OCI-M2 (cell line): ENCODE results near the gene ENHO.

ENCODE experiments used
- DNase-seq: peaks from one replicate; lab custom pipeline; 2025; ENCODE audit not compliant: unreplicated experiment; lab: John Stamatoyannopoulos, UW

ENHO gene

DNA sequence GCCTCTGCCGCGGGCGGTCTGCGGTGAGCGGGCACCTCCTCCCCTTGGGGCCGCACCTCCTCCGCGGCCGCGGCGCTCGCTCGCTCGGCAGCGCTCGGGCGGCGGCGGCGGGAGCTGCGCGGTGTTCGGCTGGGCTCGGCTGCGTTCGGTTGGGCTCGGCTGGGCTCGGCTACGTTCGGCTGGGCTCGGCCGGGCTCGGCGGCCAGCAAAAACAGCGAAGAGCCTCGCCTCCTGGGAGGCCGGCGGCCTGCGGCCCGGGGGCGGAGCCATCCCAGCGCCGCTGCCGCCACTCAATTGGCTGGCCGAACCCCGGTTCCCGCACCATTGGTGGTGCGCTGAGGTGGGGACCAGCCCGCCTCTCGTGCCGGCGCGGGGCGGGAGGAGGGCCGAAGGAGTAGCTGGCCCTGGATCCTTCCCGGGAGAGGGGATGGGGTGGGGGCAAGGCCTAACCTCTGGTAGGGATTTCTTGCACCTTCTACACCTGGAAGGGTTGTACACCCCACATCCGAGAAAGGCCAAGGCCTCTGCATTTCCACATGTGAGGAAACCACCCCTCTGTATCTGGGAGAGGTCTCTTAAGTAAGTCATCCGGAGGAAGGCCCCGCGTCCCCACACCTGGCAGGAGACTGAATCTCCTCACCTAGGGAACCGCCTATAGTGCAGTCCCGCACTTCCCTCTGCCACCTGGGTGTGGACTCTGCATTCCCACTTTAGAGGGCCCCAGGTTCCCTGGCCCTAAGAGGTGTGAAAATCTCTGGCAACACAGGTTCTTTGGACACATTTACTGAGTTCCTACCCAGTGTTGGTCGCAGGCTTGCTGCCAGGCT, at the start of gene ENHO:
Gene ENHO (minus strand): TSS at position 20 of the 827 bp plus-strand sequence. CDS start 1,295 bp downstream, outside the sequence.
- DNase-seq, result peak; percentile 22

DNA sequence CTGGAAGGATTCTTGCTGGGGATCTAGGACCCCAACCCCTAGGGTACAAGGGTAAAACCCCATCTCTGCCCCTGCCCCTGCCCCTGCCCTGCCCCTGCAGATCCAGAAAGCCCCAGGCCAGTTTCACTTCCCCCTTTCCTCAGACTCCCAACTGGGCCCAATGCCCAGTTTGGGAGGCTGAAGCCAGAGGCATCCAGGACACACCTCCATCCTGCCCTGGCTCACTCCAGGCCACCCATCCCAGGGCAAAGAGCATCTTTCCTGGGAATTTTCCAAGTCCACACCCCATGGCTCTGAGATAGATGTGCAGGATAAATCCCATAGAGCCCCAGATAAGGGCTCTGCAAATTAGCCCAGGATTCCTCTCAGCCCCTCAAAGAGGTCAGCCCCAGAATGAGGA, 49.3 kb upstream of the ENHO start:
- DNase-seq, result no peak

DNA sequence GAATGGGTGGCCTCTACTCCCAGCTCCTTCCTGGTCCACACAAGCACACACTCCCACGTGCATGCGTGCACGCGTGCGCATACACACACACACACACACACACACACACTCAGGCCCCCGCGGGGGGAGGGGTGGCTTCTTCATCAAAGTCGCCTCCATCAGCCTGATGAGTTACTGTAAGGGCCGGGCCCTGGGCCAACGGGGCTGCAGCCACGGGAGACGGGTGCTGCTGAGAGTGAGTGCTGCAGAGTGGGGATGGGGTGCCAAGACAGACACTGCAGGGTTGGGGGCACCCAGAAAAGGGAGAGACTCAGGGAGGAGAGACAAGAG, 48.7 kb upstream of the ENHO start:
- no peak for DNase-seq

DNA sequence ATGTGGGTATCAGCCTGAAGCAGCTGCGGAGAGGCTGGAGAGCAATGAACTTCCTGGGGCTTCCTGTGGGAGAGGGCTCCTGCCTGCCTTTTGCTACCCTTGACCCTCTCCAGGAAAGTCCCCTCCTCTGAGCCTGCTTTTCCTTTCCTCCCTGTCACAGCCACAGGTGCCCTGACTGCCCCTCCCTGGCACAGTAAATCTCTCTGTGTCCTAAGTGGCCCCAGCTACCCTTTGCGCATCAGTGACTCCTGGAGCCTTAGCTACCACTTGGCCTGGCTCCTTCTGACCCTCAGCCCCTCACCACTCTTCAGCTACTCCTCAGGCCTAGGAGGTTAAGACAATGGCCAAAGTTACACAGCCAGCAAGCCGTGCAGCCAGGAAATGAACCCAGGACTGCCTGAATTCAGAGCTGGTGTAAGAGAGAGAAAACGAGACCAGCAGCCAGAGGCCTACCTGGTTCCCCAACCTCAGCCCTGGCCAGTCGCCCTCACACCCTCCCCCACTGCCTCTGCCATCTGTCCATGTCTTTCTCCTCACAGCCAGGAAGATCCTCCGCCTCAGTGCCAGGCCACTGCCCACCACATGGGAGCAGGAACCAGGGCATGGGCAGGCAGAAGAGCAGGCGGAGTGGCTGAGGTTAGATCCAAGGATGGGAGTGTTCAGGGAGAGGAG, 48.2 kb upstream of the ENHO start:
- no peak for DNase-seq

DNA sequence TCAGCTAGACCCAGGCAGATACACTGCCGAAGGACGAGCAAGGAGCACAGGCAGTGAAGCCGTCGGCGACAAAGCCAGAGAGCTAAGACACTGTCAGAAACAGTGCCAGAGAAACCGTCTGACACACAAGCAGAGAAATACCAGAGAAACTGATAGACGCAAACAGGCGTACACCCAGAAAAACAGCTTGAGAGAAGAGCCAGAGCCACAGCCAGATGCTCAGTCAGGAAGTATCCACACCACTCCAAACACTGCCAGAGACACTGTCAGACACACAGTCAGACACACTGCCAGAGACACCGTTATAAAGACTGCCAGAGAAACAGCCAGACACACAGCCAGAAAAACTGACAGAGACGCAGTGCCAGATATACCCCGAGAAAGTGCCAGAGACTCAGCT, 47.6 kb upstream of the ENHO start:
- DNase-seq, result no peak

DNA sequence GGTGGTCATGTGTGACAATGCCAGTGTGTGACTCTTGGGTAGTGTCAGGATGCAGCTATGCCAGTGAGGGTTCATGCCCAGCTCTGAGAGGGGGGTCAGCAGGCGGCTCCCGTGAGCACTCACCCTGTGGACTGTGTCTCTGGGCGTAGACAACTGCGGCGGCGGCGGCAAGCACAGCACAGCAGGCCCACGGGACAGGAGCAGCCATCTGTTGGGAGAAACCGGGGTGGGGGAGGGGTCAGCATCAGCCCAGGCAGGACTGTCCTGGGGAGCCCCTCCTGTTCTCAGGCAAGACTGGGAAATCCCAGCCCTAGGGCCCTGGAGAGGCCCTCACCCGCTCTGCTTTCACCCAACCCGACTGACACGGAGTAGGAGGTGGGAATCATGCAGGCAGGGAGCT, 46.0 kb upstream of the ENHO start:
- no peak for DNase-seq

DNA sequence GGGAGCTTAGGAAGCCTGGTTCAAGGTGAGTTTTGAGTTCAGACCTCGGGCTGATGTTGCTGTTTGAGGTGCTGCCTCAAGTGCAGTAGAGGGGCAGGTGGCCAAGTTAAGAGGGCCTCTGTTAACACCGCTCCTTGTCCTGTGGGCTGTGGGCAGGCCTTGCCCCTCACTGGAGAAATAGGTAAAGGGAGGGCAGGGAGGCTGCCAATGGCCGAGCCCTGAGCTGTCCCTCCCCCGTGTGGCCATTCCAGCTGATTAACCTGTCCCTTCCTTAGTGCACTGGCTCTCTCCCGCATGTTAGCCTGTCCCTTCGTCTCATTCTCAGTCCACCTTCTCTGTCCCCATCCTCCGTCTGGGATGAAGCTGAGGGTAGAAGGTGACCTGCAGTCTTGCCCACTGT, 45.3 kb upstream of the ENHO start:
- no peak for DNase-seq

DNA sequence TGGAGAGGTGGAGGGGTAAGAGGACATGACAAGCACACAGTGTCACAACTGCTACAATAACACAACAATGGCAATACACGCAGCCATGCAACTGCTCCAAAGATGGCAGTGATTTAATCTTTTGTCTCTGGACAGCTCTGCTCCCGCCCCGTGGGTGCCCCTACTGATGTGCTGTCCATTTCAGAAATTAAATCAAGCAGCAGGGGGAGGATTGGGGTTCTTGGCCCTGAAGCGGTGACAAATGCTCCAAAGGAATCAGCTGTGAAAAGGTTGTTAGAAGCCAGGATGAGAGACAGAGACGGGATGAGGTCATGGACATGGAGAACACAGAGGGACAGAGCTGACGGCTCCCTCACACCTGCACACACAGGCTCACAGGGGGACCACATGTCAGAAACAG, 44.2 kb upstream of the ENHO start:
- no peak for DNase-seq

DNA sequence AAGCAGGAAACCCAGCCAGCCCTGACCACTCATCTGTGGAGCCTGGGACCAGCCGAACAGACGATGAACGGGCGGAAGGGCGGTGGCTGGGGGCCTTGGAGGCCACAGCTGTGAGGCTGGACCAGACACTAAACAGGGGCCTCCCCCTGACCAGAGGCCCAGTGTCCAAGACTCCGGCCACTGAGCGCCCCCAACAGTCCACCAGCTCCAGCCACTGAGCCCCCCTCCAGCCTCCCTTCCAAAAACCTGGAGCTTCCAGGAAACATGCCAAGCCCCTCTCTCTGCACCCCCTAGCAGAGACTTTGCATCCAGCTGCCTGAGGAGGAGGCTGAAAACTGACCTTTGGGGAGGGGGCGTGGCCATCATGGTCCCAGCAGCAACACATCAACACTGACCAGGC, 43.5 kb upstream of the ENHO start:
- no peak for DNase-seq

DNA sequence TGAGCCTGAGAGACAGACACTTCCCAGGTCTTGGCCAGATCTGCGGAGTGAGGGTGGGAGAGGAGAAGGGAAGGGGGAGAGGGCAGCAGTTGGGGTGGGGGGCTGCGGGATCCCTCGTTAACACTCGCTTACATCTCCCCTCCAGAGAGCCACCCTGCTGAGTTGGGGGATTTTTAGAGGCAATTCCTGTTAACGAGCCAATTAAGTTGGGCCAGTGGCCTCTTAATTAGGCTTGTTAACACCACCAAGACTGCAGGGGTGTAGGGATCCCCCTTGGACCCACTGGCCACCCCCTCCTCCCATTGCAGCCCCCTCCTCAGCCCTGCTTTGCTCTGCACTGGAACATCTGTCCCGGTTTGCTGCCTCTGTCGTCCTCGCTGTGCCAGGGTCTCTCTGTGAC, 43.1 kb upstream of the ENHO start:
- no peak for DNase-seq

DNA sequence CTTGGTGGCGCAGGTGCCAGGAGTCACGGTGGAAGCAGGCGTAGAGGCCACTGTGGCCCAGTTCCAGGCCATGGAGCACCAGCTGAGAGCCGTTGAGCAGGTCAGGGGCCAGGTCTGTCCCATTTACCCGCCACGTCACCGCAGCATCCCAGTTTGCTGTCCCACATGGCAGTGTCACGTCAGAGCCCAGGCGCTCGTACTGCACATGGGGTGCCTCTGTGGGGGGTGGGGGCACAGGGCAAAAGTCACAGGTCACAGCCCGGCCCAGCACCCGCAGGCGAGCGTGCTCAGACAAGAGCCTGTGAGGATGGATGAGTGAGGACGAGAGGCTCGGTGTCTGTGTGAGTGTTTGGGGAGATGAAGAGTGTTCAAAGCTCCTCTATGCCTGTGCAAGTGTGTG, 41.8 kb upstream of the ENHO start:
- DNase-seq, result no peak

DNA sequence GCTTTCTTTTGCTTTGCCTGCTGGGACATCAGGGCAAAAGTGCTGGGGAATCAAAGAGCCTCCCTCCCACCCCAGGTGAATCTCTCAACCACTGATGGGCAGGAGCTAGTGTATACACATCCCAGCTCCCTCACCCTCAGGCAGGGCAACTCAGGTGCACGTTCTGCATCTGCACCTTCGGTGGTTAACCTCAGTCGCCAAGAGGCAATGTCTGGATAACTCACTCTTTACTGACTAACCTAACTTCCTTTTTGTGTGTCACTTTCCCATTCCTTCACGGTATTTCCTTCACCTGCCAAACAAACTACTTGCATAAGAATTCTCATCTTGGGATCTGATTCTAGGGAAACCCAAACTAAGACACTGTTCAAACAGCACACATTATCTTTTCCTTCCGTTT, 40.5 kb upstream of the ENHO start:
- no peak for DNase-seq

DNA sequence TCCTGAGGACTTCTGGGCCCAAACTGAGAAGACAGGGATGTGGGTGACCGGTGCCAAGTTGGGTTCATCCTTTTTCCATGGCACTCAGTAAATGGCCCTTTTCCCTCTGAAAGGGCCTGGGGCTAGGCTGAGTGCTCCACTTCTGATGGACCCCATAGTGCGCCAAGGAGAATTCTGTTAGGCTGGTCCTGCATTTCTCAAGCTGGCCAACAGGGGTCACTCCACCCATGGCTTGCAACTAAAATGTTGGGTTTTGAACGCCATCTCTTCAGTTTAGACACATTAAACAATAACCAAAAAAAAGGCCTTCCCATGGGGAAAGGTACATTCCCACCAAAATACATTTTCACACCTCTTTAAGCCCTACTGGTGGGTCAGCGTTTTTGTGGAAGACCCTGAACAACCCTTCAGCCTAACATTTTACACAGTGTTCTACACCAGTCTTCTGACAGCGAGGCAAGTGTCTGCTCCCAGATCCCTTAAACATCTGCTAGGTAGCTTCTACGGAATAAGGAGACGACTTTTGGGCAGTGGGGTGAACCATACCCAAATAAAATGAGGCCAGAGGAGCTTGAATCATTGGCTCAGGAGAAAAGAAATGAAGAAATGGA, 39.5 kb upstream of the ENHO start:
- DNase-seq, result no peak

DNA sequence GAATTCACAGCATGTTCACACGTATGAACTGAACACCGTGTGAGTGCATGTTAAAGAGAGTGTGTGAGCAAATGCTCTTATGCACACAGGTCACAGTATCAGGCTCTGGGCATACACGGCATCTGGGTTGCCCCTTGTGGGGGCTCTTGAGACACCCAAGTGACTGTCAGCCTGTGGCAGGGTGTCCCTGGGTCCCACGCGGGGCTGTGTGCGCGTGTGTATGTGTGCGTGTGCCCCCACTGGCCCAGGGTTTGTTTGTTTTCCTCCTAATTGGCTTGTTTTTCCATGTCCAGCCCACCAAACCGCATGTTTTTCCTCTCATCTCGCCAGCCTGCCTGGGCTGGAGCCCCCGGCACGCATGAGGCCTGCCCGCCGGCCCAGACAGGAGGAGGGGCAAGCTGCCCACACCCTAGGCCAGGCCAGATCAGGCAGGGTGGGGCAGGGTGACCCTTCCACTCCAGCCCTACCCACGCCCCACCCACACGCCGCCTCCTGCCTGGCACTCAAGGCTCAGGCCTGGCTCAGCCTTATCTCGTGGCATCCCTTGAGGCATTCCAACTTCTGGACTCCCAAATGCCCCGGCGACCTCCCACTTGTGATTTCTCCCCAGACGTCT, 37.9 kb upstream of the ENHO start:
- DNase-seq, result no peak

DNA sequence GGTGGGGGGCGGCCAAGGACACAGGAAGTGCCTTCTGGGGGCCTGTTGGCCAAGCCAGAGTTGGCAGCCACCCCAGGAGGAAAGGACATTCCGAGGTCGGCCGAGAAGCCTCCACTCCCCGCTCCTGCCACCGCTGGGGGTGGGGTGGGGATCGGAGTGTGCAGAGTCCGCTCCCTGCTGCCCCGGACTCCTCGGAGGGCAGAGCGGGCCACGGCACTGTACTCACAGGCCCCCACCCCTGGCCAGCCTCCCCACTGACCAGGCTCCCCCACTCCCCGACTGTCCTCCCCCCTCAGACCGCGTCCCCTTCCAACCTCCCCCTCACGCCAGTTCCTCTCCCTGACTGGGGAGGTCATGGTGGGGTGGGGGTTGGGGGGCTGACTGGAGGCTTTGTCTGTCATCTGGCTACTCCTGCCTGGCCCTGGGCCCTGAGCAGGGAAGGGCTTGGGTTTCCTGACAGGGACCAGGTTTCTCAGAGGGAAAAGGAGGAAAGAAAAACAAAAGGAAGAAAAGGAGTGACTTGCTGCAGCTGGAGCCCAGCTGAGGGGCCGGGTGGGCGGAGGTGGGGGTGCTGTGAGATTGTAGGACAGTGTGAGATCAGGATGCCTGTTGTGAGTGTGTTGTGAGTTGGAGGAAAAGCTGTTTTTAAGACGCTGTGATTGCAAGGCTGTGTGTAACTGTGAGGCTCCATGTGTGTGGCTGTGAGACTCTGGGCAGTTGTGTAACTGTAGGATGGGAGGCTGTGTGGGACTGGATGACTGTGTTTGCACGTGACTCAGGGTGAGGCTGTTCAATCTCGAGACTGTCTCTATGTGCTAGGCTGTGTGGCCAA, 37.0 kb upstream of the ENHO start:
- DNase-seq, result no peak

DNA sequence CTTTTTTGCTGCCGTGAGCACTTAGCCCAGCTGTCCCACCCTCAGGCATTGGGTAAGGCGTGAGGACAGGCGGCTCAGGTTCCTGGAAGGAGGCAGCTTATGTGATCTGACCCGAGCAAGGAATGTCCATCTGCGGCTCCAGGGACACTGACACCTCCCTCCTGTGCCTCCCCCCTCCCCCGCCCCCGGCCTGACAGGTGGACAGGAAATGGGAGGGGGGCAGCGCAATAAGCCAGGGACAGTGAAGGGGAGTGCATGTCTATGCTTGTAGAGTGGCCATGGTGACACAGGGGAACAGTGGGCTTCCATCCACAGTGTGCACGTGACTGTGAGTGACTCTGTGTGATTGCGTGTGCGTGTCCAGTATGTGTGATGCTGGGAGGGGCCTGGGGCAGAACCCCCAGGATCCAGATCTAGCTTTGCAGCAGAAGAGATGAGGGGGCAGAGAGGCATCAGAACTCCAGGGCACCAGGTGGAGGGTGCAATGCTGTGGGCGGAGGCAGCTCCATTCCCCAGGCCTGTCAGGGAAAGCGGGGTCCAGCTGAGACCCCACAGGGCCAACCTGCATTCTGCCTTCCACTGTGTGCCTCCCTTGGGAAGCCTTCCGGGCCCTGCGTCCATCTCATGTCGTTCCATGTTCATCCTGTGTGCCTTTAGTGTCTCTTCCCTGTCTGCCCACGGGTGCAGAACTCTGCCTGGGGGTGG, 36.3 kb upstream of the ENHO start:
- DNase-seq, result no peak

DNA sequence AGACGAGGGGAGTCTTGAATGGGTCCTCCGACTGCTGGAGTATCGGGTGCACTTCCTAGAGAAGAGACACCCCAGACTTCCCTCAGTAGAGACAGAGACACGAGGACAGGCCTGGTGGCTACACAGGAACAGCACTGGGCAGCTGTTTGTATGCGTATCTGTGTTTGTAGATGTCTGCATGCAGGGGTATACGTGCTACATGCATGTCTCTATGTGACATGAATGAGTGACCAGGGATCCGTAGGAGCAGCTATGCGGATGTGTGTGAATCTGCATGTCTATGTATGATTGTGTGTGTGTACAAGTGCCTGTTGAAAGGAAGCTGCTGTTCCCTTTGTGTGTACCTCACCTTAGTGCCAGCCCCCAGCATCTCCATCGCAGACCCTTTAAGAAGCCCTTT, 35.6 kb upstream of the ENHO start:
- DNase-seq, result no peak

DNA sequence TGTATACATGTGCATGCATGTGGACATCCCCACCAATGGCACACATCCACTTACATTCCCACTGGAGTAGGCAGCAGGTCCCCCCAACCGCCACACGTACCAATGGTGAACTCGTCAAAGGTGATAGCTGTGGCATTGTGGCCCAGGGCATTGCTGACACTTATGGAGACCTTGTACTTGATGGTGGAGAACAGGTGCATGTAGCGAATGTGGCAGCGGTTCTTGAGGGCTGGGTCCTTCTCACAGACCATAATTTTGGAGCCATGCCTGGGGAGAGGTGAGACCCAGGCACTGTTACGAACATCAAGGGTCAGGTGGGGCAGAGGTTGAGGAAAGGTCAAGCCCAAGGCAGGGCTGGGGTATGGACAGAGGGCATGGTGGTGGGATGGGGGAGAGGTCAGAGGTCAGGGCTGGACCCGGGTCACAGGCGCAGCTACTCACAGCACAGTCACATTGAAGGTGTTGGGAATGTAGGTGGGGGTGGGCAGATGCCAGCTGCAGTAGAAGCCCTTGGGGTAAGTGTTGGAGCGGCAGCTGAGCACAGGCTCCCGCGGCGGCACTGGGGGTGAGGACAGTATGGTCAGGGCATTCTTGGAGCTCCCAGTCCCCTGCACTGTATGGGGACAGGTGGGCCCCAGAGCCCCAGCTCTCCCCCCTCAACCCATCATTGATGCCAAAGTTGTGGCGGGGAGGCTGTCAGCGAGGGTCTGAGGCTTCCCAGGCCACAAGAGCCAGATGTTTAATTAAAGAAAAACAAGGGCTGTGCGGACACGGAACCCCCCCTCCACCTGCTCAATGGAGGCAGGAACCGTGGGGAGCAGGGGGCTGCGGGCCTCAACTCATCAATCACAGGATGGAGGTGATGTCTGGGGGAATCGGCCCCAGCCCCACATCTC, 34.9 kb upstream of the ENHO start:
- no peak for DNase-seq

DNA sequence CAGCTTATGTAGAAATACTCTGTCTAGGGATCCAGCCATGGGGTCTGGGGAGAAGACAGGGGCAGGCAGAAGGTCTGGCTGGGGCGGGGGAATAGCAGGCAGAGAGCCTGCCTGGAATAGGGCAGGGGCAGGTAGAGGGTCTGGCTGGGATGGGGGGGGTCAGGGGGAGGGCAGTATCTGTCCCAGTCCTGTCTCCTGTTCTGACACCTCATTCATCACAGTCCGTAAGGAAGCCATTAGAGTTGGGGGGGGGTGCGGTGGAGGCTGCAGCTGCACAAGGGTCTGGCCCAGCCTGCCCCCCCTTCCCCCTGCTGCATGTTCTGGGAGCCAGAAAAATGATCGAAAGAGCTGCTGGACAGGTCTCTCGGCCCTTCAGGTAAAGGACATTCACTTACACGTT, 34.2 kb upstream of the ENHO start:
- no peak for DNase-seq
